Stimulated activated CD4-positive, alpha-beta T cell treated with anti-CD3 and anti-CD28 coated beads, Interleukin-4, amount 100 ng/mL, for 48 hours (primary cell): ENCODE measurements around the gene ISLR.

Experiments
- DNase-seq, 2 donors: peaks; one replicate each; pipeline ENCODE4 v3.0.0-alpha.2; 2020; ENCODE audit warnings: low read depth in 2 of 2

ISLR gene

GRCh38 chr15:74193905-74194304, 20.4 kb downstream of the ISLR start:
- DNase-seq = no peak

GRCh38 chr15:74194572-74195559, 21.4 kb downstream of the ISLR start:
- no peak for DNase-seq

- no peak for DNase-seq
These were observed 22.7 kb downstream of the ISLR start for GRCh38 chr15:74196175-74196574.

GRCh38 chr15:74197176-74197965, 23.9 kb downstream of the ISLR start:
- no peak for DNase-seq

- no peak for DNase-seq
These were observed 25.8 kb downstream of the ISLR start for GRCh38 chr15:74199297-74199652.

GRCh38 chr15:74200412-74200815, 26.9 kb downstream of the ISLR start:
- no peak for DNase-seq

- no peak for DNase-seq
These were observed 27.4 kb downstream of the ISLR start for GRCh38 chr15:74200871-74201419.

- no peak for DNase-seq
These were observed 28.4 kb downstream of the ISLR start for GRCh38 chr15:74201710-74202420.

GRCh38 chr15:74202452-74203401, 29.2 kb downstream of the ISLR start, which contains the start of gene STRA6:
Gene STRA6 (minus strand): TSS chr15:74202787. CDS start chr15:74202267, 520 bp downstream.
- DNase-seq = no peak

GRCh38 chr15:74203914-74204431, 30.5 kb downstream of the ISLR start:
- no peak for DNase-seq

GRCh38 chr15:74205582-74205947, 32.1 kb downstream of the ISLR start:
- no peak for DNase-seq

GRCh38 chr15:74206801-74207281, 33.3 kb downstream of the ISLR start:
- no peak for DNase-seq

- no peak for DNase-seq
These were observed 34.3 kb downstream of the ISLR start for GRCh38 chr15:74207652-74208440.

GRCh38 chr15:74208496-74208895, 35.0 kb downstream of the ISLR start:
- DNase-seq = no peak

- DNase-seq = no peak
These were observed 35.5 kb downstream of the ISLR start for GRCh38 chr15:74208901-74209559.

GRCh38 chr15:74209560-74209958, 36.0 kb downstream of the ISLR start:
- DNase-seq = no peak

GRCh38 chr15:74209997-74210671, 36.6 kb downstream of the ISLR start:
- DNase-seq = no peak

- DNase-seq = no peak
These were observed 37.2 kb downstream of the ISLR start for GRCh38 chr15:74210729-74211128.
